Activated CD4-positive, CD25-positive, alpha-beta regulatory T cell treated with anti-CD3 and anti-CD28 coated beads, Interleukin-2, amount 50 U/mL, for 16 hours (primary cell): ENCODE measurements around the gene APOL2.
A peak's percentile ranks its signal among the peaks of the same experiment; 100 is the strongest.
"Not testable (repeated sequence)": the region's sequence is repeated elsewhere in the genome, so short reads cannot be mapped to it uniquely, and the experiment has no call there.

Experiments used
- DNase-seq: peaks from one replicate; pipeline ENCODE4 v3.0.0-alpha.2; 2020; ENCODE audit warnings: low read depth, low spot score

Gene APOL2

DNA sequence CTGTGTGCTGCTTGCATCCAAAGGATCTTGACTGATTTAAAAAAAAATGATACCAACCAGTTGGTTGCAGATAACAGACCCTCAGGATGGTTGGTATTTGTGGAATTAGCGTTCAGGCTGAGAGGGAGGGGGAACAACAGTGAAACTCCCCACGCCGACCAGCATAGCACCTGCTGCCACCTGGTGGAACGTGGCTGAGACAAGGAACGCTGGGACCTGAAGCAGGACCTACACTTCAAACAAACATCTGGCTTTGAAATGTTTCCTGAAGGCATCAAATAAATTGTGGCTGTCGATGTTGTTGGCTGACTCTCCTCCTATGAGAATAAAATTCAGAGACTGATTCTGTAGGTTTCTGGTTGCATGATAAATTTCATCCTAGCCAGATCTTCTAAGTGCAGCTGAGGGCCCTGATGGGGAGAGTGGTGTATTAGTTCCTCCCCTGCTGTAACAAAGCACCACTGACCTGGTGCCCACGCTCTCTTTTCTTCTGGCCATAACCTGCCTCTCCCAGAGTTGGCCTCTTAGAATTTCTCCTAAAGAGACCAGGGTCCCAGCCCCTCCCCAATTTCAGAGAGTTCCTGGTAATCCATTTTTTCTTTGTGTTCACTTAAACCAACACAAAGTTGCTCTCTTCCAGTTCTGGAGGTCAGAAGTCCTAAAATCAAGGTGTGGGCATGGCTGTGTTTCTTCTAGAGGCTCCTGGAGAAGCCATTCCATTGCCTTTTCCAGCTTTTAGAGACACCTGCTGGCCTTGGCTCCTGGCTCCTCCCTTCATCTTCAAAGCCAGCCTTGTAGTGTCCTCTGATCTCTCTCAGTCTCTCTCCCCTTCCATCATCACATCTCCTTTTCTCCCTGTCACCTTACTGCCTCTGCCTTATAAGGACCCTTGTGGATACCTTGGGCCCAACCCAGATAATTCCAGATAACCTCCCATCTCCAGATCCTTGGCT lies 17.3 kb downstream of the APOL2 start:
- peak; percentile 16 for DNase-seq

- DNase-seq: no peak
Observed at GRCh38 chr22:36220451-36220921, 18.8 kb downstream of the APOL2 start.

GRCh38 chr22:36218648-36219193 lies 20.6 kb downstream of the APOL2 start:
- DNase-seq: no peak

DNA sequence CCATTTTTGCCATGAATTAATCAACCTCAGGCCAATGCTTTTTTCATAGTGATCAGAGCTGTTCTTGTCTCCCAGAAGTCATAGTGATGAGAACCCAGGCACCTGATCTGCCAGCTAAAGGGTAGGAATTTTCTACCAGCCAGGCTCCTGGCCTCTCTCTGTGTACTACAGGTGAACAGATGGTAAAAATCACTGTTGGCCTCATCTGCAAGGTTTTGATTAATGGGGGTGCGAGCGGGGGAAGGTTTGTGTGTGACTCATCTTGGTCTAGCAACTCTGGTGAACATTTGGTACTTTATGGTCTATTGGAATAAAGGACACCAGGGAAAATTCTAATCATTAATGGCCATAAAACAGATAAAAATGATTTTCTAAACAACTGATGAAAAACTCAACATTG lies 23.3 kb downstream of the APOL2 start:
- DNase-seq: no peak

DNA sequence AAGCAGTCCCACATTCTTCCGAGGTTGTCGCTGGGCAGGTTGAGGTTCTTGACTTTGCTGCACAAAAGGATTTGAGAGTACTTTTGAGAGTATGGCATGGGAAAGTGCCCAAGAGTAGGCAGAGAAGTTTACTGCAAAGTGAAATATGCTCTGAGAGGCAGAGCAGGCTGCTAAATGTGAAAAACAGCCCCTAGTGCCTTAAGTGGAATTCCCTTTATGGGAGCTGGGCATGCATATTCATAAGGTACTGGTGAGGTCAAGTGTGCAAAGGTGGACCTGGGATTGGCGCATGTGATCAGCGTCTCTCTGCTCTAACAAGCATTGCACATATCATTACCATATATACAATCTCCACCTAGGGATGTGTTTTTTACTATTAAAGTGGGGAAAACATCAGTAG lies 25.7 kb downstream of the APOL2 start:
- DNase-seq: no peak

DNA sequence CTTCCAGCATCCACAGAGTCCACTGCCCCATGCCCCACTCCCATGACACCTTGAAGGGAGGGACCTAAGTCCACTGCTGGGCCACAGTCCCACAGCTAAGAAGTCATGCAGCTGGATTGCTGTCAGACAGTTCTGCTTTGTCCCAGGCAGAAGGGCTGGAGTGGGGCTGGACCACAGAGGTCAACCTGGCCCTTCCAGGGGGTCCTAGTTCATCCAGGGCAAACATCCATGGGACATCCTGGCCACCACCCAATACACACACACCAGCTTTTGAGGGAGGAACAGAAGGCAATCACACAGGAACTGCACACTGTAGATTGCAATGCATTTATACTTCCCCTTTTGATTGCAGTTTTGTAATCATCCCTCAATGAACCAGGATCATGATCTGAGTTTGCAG lies 26.4 kb downstream of the APOL2 start:
- no peak for DNase-seq

GRCh38 chr22:36211237-36211861 lies 28.0 kb downstream of the APOL2 start:
- no peak for DNase-seq

- DNase-seq: no peak
Observed at GRCh38 chr22:36210224-36210623, 29.1 kb downstream of the APOL2 start.

DNA sequence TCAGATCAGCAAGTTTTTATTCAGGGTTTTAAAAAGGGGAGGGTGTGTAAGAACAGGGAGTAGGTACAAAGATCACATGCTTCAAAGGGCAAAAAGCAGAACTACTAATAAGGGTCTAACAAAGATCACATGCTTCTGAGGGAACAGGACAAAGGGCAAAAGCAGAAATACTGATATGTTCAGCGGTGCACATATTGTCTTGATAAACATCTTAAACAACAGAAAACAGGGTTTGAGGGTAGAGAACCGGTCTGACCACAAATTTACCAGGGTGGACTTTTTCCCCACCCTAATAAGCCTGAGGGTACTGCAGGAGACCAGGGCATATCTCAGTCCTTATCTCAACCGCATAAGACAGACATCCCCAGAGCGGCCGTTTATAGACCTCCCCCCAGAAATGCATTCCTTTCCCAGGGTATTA lies 29.8 kb downstream of the APOL2 start:
- DNase-seq: not testable (repeated sequence)

DNA sequence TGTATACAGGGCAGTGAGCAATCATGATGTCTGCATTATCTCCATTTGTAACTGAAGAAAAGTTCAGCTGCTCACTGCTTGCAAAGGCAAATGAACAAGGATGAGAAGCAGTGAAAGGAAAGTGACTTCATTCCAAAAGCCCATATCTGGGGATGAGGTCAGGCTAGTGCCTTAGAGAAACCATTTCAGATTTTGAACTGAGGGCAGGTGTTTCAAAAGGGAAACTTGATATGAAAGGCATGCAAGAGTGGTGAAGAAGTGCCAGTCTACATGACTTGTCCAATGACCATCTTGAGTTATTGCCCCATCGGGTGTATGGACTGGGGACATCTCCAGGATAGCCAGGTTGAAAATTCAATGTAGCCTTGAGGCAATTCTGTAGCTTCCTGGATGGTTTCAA lies 30.4 kb downstream of the APOL2 start:
- DNase-seq: no peak

GRCh38 chr22:36208162-36208765 lies 31.1 kb downstream of the APOL2 start:
- DNase-seq: no peak

DNA sequence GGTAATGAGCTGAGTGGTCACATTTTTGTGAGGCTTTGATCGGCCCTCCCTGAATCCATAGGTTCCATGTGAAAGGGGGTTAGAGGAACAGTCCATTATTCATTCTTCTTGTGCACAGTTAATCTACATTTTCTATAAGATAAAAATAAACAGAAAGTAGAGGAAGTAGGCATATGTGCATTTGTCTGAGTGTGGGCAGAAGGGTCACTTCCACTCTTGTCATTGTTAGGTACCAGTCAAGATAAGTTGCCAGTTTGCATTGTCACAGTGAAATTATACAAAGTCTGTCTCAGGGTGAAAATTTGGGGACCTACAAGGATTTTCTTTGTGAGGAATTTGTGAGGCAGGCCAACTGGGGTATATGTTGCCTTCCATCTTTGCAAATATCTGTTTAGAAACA lies 33.1 kb downstream of the APOL2 start:
- DNase-seq: no peak

DNA sequence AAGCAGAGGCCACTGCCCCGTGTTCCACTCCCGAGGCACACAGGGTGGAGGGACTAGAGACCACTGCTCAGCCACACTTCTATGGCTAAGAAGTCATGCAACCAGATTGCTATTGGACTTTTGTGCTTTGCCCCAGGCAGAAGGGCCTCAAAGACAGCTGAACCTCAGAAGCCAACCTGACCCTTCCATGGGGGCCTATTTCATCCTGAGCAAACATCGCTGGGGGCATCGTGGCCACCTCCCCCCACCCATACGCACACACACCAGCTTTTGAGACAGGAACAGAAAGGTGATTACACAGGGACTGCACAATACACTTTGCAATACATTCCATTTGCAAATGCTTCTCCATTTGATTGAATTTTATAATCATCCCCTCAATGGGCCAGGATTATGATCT lies 33.8 kb downstream of the APOL2 start:
- not testable (repeated sequence) for DNase-seq

GRCh38 chr22:36204632-36205015 lies 34.7 kb downstream of the APOL2 start:
- no peak for DNase-seq

GRCh38 chr22:36204001-36204631 lies 35.2 kb downstream of the APOL2 start:
- DNase-seq: no peak

GRCh38 chr22:36203441-36203840 lies 35.9 kb downstream of the APOL2 start:
- not testable (repeated sequence) for DNase-seq

DNA sequence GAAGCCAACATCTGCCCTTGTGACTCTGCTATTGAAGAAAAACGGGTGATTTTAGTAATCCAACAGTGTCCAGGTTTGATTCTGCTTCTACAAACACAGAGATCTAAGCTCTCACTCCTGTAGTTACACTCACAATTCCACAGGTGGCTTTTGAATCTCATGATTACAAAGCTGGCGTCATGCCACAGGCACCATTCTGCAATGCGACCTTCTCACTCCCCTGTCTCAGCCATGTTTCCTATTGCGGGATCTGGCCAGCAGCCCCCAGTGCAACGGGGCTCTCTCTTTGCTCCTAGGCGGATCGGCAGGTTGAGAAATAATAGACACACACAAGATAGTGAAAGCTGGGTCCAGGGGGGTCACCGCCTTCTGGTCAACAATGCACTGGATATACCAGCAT lies 36.4 kb downstream of the APOL2 start:
- DNase-seq: not testable (repeated sequence)

GRCh38 chr22:36201630-36202319 lies 37.6 kb downstream of the APOL2 start, which contains the start of gene APOL4:
Gene APOL4 (minus strand): TSS chr22:36201809. CDS start chr22:36201734, 75 bp downstream.
- no peak for DNase-seq

GRCh38 chr22:36201025-36201424 lies 38.3 kb downstream of the APOL2 start:
- DNase-seq: not testable (repeated sequence)

DNA sequence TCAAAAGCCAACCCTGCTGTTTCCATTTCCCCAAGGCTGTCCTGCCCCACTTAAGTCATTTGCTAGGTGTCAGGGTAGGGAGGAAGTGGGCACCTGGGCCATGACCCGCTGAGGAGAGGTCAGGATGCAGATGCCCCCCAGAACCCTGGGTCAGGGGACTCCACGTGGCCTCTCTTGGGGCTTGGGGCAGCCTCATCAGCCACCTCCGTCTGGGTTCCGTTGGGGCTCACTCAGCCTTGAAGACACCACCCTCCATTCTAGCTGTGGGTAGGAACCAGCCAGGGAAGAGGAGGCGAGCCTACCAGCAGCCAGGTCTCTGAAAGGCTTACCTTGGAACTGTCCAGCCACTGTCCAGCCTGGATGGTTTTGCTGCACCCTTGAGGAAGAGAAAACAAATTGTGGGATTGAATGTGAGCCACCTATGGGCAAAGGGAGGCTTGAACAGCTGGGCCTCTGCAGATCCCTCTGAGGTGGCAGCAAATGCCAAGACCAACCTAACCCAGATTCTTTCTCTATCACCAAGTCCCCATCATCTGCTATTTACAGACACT lies 40.3 kb downstream of the APOL2 start:
- no peak for DNase-seq

DNA sequence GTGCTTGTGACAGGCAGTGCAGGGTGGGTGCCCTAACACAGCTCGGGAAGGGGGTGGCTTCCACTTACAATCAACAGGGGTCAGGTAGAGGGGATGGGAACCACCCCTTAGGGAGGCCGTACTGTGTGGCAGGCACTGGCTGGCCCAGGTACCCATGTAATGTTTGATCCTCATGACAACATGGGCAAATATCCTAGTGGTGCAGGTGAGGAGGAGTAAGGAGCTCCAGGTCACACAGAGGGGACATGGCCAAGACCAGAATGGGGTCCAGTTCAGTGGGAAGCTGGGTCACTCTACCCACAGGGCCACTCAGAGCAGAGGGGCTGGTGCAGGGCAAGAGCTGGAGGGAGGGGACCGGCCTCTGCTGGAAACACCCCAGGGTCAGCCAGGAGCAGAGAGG lies 40.8 kb downstream of the APOL2 start:
- DNase-seq: no peak
